HG02938 (cell line): Measurements from ENCODE around the gene PRR36.
"Not testable (repeated sequence)": the region's sequence is repeated elsewhere in the genome, so short reads cannot be mapped to it uniquely, and the experiment has no call there.

Experiments used
- ATAC-seq: cut with Tn5 transposase; IDR thresholded peaks from one replicate; pipeline ENCODE4 v1.9.1; 2021; ENCODE audit warnings: mild to moderate bottlenecking, moderate library complexity; ENCODE audit not compliant: unreplicated experiment

PRR36 gene

DNA sequence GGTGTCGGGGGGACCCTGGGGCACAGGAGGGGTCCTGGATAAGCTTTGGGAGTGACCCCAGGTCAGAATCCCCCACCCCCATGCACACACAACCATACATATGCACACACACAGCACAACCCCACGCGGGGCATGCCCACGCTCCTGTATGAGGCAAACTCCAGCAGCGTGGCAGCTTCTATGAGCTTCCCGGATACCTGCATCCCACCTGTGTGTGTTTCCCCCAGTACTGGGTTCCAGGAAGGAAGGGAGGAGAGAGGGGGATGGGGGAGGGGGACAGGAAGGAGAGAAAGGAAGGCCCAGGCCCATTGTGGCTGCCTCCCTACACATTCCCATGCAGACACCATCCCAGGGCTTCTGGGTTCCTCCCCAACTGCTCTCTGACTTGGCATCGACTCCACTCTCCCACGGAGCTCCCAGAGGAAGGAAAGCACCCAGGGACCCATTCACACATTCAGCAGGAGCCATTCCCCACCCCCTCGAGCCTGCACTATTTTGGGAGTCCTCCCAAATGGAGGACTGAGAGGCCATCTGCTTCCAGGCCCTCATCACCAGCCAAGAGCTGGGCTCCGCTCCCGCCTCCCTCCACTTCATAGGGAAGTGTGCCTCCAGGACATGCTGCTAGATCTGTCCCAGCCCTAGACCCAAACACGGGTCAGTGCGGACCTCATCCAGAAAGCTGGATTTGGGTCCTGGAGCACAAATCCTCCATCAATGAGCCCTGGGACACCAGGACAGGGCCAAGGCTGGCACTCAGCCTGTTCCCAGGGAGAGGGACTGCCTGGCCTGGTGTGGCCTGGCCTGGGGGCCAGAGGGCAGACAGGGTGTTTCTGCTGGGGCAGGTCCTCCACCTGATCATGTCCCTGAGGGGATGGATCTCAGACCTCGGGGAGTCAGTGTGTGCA lies 13.2 kb downstream of the PRR36 start:
- ATAC-seq: no peak

DNA sequence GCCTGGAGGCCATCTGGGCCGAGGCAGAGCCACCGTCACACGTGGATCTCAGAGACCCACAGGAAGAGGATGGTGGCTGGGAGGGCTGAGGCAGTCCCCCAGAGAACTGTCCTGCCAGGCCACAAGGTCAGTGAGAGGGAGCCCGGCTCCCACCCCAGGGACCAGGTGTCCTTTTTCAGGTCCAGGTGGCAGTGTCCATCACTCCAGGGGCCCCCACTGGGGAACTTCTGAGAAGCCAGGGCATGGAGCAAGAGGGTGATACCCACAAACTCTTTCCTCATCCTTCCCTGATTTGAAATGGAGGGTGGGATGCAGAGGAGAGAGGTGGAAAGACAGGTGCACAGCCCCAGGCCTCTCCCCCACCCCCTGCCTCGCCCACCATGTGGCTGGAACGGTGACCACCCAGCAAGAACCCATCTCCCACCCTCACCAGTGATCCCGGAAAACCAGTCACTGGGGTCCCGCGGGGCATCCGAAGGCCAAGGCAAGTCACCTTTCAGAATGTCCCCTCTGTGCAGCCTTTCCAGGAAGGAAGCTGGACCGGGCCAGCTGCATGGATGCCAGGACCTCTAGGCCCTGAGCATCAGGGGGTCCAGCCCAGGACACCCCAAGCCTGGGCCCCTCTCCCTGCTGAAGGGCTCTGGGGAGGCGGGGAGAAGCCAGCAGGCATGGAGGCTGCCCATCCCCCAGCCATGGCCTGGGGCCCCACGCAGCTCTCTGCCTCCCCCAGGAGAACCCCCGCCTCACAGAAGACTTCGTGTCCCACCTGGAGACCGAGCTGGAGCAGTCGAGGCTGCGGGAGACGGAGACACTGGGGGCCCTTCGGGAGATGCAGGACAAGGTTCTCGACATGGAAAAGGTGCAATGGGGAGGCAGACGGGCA lies 14.1 kb downstream of the PRR36 start:
- ATAC-seq: no peak

DNA sequence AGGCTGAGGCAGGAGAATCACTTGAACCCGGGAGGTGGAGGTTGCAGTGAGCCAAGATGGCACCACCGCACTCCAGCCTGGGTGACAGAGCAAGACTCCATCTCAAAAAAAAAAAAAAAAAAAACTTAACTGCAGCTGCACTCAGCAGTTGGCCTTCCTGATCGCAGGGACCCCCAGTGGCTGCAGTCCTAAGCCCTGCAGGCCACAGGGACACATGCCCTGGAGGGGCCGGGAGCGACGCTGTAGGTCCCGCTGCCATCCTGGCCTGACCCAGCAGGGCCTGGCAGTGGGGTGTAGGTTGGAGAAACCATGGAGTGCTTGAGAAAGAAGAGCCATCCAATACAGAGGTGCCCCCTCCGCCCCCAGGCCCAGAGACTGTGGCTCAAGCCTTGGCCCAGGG lies 15.1 kb downstream of the PRR36 start:
- ATAC-seq: not testable (repeated sequence)

DNA sequence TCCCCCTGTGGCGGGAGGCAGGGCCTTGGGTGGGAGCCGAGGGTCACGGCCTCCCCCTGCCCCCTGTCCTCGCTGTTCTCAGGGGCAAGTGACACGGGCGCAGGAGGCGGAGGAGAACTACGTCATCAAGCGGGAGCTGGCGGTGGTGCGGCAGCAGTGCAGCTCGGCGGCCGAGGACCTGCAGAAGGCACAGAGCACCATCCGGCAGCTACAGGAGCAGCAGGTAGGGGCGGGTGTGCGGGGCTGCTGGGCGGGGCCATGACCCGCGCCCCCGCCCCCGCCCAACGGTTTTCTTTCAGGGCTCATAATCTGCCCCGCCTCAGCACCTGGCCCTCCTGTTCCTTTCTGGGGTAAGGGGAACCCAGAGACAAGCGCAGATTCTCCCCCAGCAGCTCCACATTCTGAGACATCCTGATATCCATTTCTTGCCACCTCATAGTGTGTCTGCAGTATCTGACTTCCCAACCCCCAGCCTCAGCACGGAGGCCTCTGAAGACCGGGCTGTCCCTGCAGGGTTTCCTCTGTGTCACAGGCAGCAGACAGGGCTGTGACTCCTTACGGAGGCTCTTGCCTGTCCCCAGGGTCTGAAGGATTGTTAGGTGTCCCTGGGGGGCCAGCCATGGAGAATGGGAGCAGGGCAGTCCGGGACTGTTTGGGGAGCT lies 15.9 kb downstream of the PRR36 start:
- ATAC-seq: no peak

DNA sequence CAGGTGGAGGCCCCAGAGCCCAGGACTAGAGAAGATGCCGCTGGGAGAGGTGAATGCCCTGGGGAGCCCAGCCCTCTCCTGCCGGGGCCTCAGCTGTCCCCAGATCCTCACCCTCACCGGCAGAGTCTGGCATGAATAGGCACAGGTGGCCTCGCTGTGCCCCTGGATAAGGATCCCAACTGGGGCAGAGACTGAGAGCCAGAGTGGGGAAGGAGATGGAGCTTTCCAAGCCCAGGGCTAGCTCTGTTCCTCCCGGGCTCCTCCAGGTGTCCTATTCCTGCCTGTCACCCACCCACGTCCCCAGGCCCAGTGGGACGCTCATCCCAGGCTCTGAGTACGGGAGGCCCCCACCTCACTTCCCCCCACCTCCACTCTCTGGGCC lies 16.5 kb downstream of the PRR36 start:
- ATAC-seq: no peak

DNA sequence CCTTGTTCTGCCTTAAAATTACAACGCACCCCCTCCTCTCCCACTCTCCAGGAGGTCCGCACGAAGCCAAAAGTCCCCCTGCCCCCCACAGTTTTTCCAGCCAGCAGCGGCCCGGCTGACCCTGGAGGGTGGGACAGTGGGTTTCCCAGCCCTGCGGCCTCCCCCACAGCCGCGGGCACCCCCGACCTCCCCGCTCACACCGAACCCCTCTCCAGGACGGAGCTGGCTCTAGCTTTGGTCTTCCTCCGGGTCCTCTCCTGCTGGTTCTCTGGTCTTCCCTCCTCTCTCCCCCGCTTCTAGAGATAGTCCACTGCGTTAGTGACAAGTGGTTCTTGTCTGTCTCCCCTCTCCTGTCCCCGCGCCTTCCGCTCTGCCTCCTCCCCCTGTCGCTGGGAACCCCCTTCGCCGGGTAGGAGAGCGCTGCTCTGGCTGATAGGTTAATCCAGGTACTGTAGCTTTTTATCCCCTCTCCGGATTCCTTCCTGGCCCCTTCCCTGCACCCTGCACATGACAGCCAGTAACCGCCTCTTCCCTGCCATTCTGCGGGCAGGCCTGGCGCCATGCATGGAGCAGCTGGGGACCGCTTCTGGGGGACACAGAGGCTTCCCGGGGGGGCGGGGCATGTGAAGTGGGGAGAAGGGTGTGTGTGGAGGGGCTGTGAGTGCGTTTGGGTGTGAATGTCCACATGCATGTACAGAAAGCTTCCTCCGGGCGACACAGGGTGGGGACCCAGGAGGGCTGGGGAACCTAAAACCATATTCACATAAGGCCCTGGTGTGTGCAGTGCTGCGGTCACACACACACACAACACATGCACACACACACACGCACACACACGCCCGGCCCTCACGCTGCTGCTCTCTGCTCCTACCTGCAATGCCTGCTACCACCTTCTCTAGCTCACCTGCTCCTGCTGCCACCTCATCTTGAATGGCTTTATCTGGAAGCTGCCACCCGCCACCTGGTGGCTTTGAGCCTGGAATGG lies 17.2 kb downstream of the PRR36 start:
- no peak for ATAC-seq

DNA sequence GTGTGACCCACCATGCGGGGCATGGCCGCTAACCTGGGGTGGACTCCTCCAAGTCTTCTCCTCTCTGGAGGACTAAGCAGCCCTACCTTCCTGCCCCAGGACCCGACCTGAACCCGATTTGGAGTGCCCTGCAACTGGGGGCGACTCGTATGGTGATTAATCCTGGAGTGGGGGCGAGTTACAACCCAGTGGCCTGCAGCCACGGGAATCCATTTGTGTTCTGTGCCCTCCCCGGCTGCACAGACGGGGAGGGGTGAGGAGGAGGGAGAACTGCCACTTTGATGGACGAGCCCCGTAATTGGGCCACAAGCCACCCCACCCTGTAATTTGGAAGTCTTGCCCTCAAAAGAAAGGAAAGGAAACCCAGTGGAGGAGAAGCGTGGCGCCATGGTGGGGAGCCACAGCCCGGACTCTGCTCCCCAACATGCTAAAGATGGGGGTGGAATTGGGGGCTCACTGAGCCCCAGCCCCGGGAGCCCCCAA lies 18.0 kb downstream of the PRR36 start:
- ATAC-seq: no peak

DNA sequence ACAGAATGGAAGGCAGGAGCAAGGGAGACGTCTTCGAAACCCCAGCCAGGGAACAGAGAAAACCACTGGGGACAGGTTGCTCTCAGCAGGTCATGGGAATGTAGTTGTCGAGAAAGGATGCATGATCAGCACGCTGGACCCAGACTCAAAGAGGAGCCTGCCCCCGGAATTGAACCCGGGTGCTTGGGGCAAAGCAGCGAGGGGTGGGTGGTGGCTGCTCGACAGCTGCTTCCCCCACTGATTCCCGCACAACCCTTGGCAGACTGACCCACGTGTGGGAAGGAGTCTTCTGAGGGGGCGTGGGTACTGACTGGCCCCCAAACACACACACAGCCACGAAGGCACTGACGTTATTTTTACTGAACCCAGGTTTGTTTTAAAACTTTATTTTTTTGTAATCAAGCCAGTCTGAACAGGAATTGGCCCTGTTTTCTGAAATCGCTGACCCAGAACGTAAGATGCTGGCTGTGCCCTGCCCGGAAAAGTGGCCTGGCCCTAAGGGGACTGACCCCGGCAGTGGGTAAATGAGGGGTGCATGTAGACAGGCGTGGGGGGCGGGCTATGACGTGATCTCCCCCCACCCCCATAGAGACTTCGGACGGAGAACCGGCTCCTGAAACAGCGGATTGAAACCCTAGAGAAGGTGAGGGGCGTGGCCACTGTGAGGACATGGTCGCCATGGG lies 18.6 kb downstream of the PRR36 start:
- no peak for ATAC-seq

DNA sequence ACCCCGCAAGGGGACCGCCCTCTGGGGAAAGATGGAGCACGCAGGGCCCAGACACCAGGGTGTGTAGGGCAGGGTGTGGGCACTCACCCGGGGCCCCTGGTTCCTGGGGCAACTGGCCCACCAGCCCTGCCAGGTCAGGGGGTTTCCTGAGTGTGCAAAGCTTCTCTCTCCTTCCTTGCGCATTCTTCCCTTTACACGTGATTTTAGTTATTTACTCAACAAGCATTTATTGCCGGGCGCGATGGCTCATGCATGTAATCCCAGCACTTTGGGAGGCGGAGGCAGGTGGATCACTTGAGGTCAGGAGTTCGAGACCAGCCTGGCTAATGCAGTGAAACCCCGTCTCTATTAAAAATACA lies 20.4 kb downstream of the PRR36 start:
- no peak for ATAC-seq

DNA sequence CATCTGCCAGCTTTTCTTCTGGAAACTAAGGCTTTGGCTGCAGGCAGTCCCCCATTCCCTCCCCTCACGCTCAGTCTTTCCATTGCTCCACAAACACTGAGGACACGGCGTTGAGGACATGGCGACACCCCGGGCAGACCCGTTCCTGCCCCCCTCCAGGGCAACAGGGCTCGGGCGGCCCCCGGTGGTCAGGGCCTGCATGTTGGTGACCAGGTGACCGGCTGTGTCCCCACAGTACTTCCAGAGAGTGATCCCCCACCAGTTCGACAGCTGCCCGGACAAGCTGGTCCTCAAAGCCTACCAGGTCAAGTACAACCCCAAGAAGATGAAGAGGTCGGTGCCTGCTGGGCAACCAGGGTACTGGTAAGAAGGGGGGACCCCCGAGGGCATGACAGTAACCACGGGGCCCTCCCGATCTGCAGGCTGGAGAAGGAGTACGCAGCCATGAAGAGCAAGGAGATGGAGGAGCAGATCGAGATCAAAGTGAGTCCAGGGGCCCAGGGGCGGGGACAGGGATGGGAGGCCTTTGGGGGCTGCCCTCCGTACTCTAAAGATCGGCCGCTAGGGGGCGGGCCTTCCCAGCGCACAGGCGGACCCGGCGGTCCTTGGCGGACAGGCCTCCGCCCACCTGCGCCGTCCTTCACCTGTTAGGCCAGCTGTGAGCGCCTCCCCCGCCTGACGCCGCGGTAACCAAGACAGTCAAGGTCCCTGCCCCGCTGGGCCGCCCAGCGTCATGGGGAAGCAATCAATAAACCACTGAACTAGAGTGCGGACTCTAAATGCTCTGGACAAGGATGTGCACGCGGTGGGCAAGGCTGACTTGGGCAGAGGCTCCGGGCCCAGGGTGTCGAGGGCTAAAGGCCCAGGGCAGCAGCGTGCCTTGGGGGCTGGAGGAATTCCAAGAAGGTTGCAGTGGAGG lies 21.1 kb downstream of the PRR36 start:
- ATAC-seq: no peak

DNA sequence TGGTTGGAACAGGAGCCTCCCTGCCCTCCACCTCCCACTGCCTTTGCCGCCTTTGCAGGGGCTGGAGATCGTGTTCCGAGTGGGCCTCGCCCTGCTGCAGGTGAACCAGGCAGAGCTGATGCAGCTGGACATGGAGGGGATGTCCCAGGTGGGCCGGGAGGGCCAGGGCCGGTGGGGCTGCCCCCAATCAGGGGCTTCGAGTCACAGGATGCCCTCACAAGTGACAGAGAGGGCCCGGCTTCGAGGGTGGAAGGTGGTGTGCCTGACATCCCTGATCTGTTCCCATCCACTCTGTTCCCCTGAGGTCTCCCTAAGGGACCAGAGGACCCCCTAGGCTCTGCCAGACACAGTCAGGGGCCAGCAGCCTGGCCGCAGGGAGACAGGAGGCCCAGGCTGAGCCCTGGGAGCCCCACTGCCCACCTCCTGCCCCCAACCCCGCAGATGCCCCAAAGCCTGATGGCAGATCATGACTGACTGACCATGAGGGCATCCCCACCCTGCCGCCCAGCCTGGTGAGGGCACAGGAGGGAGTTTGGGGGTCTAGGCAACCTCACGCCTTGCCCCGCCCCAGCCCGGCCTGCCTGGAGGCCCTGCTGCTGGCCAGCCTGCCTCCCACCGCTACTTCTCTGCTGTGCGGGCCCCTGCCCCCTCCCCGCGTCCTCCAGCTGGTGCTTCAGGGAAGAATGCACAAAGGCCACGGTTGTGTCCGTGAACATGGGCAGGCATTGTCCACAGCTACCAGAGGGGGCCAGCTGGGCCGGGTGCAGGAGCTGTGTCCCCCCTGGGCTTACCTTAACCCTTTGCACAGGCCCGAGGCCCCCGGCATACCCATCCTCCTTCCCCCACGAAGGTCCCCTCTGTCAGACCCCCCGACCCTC lies 22.3 kb downstream of the PRR36 start:
- no peak for ATAC-seq

DNA sequence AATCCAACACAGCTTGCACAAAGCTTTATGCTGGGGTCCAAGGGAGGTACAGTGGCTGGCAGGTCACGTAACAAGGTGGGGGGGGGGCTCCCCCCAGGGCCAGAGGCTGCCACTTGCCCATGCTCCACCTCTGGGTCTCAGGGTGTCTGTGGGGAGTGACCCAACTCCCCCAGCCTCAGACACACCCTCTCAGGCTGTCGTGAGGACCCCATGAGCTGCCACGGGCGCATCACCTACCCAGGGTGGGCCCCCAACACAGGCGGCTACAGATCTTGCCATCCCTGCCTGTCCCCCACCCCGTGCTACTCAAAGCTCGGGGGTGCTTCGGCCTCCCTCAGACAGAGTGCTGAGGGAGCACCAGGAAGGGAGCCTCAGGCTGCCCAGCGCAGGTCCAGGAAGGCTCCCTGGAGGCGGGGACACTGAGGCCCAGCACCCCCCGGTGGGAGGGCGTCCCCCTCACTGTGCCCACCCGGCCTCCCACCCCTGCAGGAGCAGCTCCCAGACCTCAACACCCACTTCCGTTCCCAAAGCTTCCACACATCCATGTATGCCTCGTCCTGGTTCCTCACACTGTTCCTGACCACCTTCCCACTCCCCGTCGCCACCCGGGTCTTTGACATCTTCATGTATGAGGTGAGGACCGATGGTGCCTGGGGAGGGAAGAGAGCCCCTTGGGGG lies 23.1 kb downstream of the PRR36 start:
- no peak for ATAC-seq

DNA sequence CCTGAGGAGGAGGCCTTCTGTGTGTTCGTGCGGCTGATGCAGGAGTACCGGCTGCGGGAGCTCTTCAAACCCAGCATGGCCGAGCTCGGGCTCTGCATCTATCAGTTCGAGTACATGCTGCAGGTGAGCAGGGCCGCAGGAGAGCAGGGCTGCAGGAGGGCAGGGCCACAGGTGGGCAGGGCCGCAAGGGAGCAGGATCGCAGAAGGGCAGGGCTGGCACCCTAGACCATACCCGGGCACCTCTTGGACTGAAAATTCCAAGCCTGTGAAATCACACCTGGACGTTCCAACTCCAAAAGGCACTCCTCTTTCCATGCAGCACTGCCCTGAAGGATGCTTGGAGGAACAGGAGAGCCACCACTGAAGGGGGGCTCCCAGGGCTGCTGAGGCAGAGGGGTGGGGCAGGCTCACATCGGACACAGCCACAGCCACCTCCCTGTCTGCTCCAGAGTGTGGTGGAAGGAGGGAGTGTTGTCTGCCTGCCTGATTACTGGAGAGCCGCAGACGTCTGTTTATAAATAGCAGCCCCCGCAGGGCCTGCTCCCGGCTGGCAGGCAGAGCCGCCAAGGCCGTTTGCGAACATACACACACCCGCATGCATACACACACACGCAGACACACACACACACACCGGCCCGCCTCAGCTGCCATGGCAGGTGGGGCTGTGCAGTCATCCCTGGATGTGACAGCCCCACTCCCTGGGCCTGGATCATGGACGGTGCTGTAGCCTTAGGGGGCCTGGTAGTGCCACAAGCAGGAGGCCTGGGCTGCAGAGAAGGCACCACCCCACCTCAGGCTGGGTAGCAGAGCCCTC lies 24.0 kb downstream of the PRR36 start:
- no peak for ATAC-seq

DNA sequence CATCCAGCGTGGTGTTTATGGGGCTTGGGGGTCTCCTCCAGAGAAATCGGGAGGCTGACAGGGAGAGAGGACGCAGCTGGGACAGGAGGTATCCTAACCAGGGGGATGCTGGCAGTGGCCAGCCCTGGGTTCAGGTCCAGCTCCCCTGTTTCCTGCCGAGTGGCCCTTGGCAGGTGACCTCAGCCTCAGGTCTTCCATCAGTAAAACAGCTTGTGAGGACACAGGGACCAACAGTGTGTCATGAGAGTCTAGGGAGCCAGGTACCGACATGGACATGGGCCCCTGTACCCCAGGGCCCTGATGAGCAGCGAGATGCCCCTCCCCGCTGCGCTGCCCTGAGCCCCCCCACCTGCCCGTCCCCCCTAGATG lies 24.6 kb downstream of the PRR36 start:
- ATAC-seq: no peak

DNA sequence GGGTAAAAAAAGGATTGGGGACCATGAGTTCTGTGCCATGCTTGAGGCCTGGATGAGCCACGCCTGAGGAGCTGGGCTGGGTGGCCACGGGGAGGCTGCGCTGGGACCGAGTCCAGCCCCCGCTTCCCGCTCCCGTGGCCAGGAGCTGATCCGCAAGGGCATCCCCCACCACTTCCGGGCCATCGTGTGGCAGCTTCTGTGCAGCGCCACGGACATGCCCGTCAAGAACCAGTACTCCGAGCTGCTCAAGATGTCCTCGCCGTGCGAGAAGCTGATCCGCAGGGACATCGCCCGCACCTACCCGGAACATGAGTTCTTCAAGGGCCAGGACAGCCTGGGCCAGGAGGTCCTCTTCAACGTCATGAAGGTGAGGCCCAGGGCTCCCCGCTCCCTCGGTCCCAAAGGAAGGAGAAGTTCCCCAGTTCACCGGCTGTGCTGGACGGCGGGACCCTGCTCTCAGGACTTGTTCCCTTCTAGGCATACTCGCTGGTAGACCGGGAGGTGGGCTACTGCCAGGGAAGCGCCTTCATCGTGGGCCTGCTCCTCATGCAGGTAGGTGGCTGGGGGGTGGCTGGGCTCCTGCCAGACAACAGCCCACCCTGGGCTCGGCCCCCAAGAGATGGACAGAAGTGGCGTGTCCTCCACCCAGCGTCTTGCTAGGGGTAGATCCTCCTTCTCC lies 25.3 kb downstream of the PRR36 start:
- ATAC-seq: no peak

DNA sequence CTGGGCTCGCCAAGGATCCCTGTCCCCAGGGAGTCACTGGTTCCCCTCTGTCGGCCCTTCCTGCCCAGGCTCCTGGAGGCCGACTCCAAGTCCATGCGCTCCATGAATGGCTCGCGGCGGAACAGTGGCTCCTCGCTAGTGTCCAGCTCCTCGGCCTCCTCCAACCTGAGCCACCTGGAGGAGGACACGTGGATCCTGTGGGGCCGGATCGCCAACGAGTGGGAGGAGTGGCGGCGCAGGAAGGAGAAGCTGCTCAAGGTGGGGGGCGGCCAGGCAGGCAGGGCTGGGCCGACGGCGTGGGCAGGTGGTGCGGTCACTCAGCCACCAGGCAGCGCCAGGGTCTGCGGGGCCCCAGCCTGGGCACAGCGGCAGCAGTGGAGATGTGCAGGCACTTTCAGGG lies 26.5 kb downstream of the PRR36 start:
- no peak for ATAC-seq
